ENCODE measurements around the gene UBE2C.

The UBE2C gene

DNA sequence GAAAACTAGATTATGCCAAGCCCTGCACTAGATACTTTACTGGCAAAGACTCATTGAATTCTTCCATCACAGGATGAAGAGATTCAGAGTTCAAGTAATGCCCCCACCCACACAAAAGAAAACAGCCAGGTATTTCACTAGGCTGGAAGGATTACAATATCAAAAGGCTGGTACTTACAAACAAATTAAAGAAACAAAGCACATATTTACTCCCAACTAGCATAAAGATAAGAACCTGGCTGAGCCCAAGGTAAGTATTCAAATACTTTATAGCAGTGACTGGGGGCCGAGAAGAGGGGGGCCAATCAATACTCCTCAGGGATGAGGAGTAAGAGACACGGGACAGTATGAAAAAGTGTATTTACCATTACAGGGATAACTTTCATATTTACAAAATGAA lies 41.0 kb downstream of the UBE2C start:
- Histone ChIP-seq H3K4me3 (ENCODE audit: low read length) (no peak overlapping the region), H3K4me1 (ENCODE audit: control insufficient read depth, insufficient read depth, low read length) (peaks cover 19% of the 10 kb centered on the region), H3K27ac (ENCODE audit: low read depth, low read length) (no peak overlapping the region), H3K27me3 (ENCODE audit: control insufficient read depth, insufficient read depth, low read length) (no peaks in the 10 kb centered on the region), H3K9ac (ENCODE audit: low read length) (no peak overlapping the region), H3K36me3 (ENCODE audit: control insufficient read depth, insufficient read depth, low read length) (peaks cover 1% of the 10 kb centered on the region)

DNA sequence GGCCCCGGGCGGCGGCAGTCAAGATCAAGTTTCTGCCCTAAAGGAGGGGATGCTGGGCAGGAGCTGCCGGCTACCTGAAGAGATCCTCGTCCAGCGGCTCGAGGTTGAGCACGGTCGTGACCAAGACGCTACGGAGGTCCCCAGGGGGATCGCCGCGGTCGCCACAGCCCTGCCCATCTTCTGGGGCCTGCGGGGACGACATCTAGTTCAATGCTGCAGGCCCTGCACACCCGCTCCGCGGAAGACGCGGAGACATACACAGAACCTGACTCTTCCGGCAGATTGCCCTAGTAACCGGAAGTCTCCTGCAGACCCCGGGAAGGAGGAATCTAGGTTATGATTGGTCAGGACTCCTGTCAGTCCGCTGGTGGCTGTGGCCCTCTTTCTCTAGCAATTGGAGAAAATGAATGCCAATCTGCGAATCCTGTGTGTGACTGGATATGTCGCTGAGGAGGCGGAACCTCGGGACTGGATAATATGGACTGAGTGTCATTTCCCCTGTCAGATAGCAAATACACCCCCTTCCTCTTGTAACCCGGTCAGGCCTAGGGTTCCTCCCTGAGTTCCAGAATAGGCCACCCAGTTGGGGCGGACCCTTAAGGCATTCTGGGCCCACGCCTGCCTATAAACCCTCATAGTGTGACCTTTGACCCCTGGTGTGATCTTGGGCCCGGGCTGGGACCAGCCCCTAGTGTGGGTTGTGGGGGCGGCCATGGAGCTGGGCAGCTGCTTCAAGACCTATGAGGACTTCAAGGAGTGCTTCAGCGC lies 44.9 kb downstream of the UBE2C start, which contains the start of the genes ACOT8 and ZSWIM3:
Gene ACOT8 (minus strand): TSS at position 279 of the 768 bp plus-strand sequence. CDS start 77 bp downstream, at position 202.
Gene ZSWIM3 (plus strand): TSS at position 501 of the 768 bp plus-strand sequence. CDS start 212 bp downstream, at position 713.
- Histone ChIP-seq H3K27ac (ENCODE audit: low read depth, low read length) (peak within 1 kb of the TSS; percentile 88), H3K4me1 (ENCODE audit: control insufficient read depth, insufficient read depth, low read length) (peaks cover 20% of the 10 kb centered on the region), H3K4me3 (ENCODE audit: low read length) (peak within 1 kb of the TSS; percentile 96), H3K27me3 (ENCODE audit: control insufficient read depth, insufficient read depth, low read length) (no peaks in the 10 kb centered on the region), H3K36me3 (ENCODE audit: control insufficient read depth, insufficient read depth, low read length) (no peaks in the 10 kb centered on the region), H3K9ac (ENCODE audit: low read length) (peak within 1 kb of the TSS; percentile 82)

DNA sequence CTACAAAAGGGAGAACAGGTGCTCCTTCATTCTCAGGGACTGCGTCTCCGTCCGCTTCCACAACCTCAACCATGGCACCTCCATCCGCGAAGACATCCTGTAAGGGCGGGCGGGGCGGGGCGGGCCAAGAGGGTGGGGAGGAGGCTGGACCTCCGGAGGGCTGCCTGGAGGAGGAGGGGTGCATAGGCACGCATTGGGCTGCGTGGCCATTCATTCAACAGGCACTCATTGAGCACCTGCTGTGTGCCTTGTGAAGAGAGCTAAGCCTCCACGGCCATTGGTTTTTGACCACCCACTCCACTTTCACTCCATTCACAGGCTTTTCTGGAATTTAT lies 45.4 kb downstream of the UBE2C start:
- peak overlapping the region; percentile 96 for H3K4me3 ChIP-seq (ENCODE audit: low read length)
- H3K27ac ChIP-seq (ENCODE audit: low read depth, low read length) = peak overlapping the region; percentile 88
- H3K36me3 ChIP-seq (ENCODE audit: control insufficient read depth, insufficient read depth, low read length) = no peaks in the 10 kb centered on the region
- H3K27me3 ChIP-seq (ENCODE audit: control insufficient read depth, insufficient read depth, low read length) = no peaks in the 10 kb centered on the region
- H3K9ac ChIP-seq (ENCODE audit: low read length) = peak overlapping the region; percentile 59
- peaks cover 20% of the 10 kb centered on the region for H3K4me1 ChIP-seq (ENCODE audit: control insufficient read depth, insufficient read depth, low read length)

DNA sequence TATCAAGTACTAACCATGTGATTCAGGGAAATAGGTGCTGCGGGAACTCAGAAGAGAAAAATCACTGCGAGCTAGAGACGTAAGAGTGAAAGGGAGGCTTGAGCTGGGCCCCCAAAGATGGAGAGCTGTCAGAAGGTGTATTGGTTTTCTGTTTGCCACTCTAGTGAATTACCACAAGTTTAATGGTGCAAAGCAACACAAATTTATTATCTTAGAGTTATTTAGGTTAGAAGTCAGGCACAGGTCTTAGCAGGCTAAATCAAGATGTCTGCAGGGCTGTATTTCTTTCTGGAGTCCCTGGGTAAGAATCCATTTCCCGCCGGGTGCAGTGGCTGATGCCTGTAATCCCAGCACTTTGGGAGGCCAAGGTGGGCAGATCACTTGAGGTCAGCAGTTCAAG lies 47.5 kb downstream of the UBE2C start:
- Histone ChIP-seq H3K4me1 (ENCODE audit: control insufficient read depth, insufficient read depth, low read length) (peaks cover 19% of the 10 kb centered on the region), H3K27me3 (ENCODE audit: control insufficient read depth, insufficient read depth, low read length) (no peaks in the 10 kb centered on the region)

DNA sequence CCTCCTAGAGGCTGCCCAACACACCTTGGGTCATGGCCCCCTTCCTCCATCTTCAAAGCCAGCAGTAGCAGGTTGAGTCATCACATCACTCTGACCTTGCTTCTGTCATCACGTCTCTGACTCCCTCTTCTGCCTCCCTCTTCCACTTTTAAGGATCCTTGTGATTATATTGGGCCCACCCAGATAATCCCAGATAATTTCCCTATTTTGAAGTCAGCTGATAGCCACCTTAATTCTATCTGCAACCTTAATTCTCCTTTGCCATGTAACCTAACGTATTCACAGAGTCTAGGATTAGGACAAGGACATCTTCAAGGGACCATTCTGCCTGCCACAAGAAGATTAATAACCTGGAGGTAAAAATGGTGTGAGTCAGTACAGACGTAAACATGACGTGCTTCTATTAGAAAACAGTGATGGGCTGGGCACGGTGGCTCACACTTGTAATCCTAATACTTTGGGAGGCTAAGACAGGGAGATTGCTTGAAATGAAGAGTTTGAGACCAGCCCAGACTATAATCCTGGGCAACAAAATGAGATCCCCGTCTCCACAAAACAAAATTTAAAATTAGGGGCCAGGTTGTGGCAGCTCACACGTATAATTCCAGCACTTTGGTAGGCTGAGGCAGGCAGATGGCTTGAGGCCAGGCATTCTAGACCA lies 48.2 kb downstream of the UBE2C start:
- Histone ChIP-seq H3K9ac (ENCODE audit: low read length) (no peak overlapping the region), H3K27me3 (ENCODE audit: control insufficient read depth, insufficient read depth, low read length) (no peaks in the 10 kb centered on the region), H3K36me3 (ENCODE audit: control insufficient read depth, insufficient read depth, low read length) (no peaks in the 10 kb centered on the region), H3K27ac (ENCODE audit: low read depth, low read length) (no peak overlapping the region), H3K4me3 (ENCODE audit: low read length) (no peak overlapping the region), H3K4me1 (ENCODE audit: control insufficient read depth, insufficient read depth, low read length) (peaks cover 14% of the 10 kb centered on the region)

More for the DNA sequence above, 47.5 kb downstream of the UBE2C start:
- Histone ChIP-seq H3K4me3 (ENCODE audit: low read length) (no peak overlapping the region), H3K36me3 (ENCODE audit: control insufficient read depth, insufficient read depth, low read length) (no peaks in the 10 kb centered on the region), H3K27ac (ENCODE audit: low read depth, low read length) (no peak overlapping the region), H3K9ac (ENCODE audit: low read length) (no peak overlapping the region)

DNA sequence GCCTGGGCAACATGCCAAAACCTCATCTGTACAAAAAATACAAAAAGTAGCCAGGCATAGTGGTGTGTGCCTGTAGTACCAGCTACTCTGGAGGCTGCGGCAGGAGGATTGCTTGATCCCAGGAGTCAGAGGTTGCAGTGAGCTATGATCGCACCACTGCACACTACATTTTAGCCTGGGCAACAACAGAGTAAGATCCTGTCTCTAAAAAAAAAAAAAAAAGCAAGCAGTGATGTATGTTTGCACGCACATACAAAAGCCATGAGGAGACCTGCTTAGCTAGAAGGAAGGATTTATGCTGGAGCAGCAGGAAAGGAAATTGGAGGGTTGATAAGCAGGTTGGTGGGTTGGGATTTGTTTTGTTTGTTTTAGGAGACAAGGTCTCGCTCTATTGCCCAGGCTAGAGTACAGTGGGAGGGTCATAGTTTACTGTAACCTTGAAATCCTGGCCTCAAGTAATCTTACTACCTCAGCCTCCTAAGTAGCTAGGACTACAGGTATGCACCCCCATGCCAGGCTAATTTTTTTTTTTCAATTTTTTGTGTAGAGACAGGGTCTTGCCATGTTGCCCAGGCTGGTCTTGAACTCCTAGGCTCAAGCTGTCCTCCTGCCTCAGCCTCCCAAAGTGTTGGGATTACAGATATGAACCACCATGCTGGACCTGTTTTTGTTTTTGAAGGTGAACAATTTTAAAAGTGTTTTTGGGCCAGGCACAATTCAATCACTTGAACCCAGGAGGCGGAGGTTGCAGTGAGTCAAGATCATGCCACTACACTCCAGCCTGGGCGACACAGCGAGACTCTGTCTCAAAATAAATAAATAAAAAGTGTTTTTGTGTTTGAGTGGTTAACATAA lies 49.0 kb downstream of the UBE2C start:
- no peak overlapping the region for H3K9ac ChIP-seq (ENCODE audit: low read length)
- H3K27ac ChIP-seq (ENCODE audit: low read depth, low read length) = no peak overlapping the region
- H3K36me3 ChIP-seq (ENCODE audit: control insufficient read depth, insufficient read depth, low read length) = no peaks in the 10 kb centered on the region
- no peak overlapping the region for H3K4me3 ChIP-seq (ENCODE audit: low read length)
- no peaks in the 10 kb centered on the region for H3K27me3 ChIP-seq (ENCODE audit: control insufficient read depth, insufficient read depth, low read length)
- peaks cover 6% of the 10 kb centered on the region for H3K4me1 ChIP-seq (ENCODE audit: control insufficient read depth, insufficient read depth, low read length)

DNA sequence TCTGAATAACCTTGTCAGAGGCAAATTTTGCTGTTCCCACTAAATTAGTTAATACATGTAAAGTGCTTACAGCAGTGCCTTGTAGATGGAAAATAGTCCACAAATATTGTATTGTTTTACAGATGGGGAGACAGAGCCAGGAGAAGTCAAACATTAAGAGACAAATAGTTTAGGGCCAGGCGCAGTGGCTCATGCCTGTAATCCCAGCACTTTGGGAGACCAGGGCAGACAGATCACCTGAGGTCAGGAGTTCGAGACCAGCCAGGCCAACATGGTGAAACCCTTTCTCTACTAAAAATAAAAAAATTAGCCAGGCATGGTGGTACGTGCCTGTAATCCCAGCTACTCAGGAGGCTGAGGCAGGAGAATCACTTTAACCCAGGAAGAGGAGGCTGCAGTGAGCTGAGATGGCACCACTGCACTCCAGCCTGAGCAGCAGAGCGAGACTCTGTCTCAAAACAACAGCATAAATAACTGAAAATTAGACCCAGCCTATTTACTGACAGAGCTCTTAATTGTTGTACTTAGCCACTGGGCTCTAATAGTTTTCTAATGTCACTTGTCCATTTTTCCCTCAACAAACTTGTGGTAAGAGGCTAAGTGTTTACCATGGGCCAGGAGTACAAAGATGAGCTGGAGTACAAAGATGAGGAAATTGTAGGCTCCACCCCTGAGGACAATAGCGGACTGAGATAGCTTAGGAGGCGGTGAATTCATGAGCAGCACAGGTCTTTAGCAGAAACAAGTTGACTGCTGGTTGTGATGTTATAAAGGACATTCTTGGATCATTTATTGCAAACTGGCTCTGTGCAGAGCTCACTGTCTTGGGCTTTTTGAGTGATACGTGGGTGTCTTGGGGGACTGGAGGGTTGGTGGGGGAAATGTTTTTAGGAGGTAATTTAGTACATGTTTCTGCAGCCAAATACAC lies 51.4 kb downstream of the UBE2C start:
- Histone ChIP-seq H3K27me3 (ENCODE audit: control insufficient read depth, insufficient read depth, low read length) (no peaks in the 10 kb centered on the region), H3K36me3 (ENCODE audit: control insufficient read depth, insufficient read depth, low read length) (no peaks in the 10 kb centered on the region), H3K27ac (ENCODE audit: low read depth, low read length) (no peak overlapping the region), H3K9ac (ENCODE audit: low read length) (no peak overlapping the region), H3K4me3 (ENCODE audit: low read length) (no peak overlapping the region), H3K4me1 (ENCODE audit: control insufficient read depth, insufficient read depth, low read length) (no peaks in the 10 kb centered on the region)

DNA sequence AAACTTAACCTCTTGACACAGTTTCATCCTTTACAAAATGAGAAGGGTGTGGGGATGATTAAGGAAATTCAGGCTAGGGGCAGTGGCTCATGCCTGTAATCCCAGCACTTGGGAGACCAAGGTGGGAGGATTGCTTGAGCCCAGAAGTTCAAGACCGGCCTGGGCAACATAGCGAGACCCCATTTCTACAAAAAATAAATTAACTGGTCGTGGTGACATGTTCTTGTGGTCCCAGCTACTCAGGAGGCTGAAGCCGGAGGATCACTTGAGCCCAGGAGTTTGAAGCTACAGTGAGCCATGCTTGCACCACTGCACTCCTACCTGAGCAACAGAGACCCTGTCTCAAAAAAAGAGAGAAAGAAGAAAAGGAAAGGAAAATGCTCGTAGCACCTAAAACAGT lies 54.0 kb downstream of the UBE2C start:
- H3K27ac ChIP-seq (ENCODE audit: low read depth, low read length) = no peak overlapping the region
- no peaks in the 10 kb centered on the region for H3K36me3 ChIP-seq (ENCODE audit: control insufficient read depth, insufficient read depth, low read length)
- no peak overlapping the region for H3K9ac ChIP-seq (ENCODE audit: low read length)
- no peak overlapping the region for H3K4me3 ChIP-seq (ENCODE audit: low read length)
- no peaks in the 10 kb centered on the region for H3K4me1 ChIP-seq (ENCODE audit: control insufficient read depth, insufficient read depth, low read length)
- H3K27me3 ChIP-seq (ENCODE audit: control insufficient read depth, insufficient read depth, low read length) = no peaks in the 10 kb centered on the region

Measured in rectal smooth muscle tissue (tissue), 1 donor.